Epithelial cell of proximal tubule (primary cell): ENCODE results near the gene RBM38. TPM values are rescaled to one million over a fixed set of nuclear protein-coding genes. Genes with fewer than 3 reads are reported as not detected.

Experiments
- DNase-seq: peaks from one replicate; pipeline ENCODE4 v3.0.0-alpha.2; 2011; ENCODE audit warnings: low read depth
- H3K4me3 ChIP-seq: 2 replicates; pipeline ENCODE4 v1.5.1; 2011; ENCODE audit warnings: low read depth, mild to moderate bottlenecking, low read length
- CTCF ChIP-seq: conservative IDR thresholded peaks from 2 replicates; pipeline ENCODE4 v1.5.1; 2012; ENCODE audit warnings: low read depth, mild to moderate bottlenecking, low read length
- total RNA-seq: library from RNA; depleted of rRNA; stranded (reverse); fragments of >200 nt; gene quantifications from 2 replicates; pipeline ENCODE4 v1.2.3, GENCODE V29; 2015

Gene RBM38
- total RNA-seq, 1 donor from 2014 or later = 36.8 TPM

GRCh38 chr20:57405236-57406016 is 14.2 kb downstream of the RBM38 start:
- TF ChIP-seq CTCF = no peak
- DNase-seq = no peak
- H3K4me3 ChIP-seq = no peak overlapping the region

- no peak for TF ChIP-seq CTCF
- H3K4me3 ChIP-seq = no peak overlapping the region
- no peak for DNase-seq
These were observed 16.4 kb downstream of the RBM38 start for GRCh38 chr20:57407541-57407956.

GRCh38 chr20:57408131-57408530 is 16.9 kb downstream of the RBM38 start:
- H3K4me3 ChIP-seq = no peak overlapping the region
- TF ChIP-seq CTCF = no peak
- DNase-seq = no peak

GRCh38 chr20:57408536-57409233 is 17.5 kb downstream of the RBM38 start:
- TF ChIP-seq CTCF = no peak
- no peak overlapping the region for H3K4me3 ChIP-seq
- no peak for DNase-seq

- H3K4me3 ChIP-seq = no peak overlapping the region
- no peak for TF ChIP-seq CTCF
- no peak for DNase-seq
These were observed 18.1 kb downstream of the RBM38 start for GRCh38 chr20:57409316-57409671.

GRCh38 chr20:57409672-57410397 is 18.6 kb downstream of the RBM38 start:
- no peak for DNase-seq
- TF ChIP-seq CTCF = no peak
- no peak overlapping the region for H3K4me3 ChIP-seq
